Psoas muscle (tissue), 8 donors: ENCODE measurements around the gene TMEM184A. TPM values are rescaled to one million over a fixed set of nuclear protein-coding genes. Genes with fewer than 3 reads are reported as not detected.

Experiments
- ATAC-seq, 4 donors: fragments of 200-7000 bp; cut with Tn5 transposase; one replicate each; pipeline ENCODE4 v1.9.1; 2020; ENCODE audit warnings: moderate library complexity in 3 of 4, mild to moderate bottlenecking in 2 of 4
- DNase-seq, 2 donors: peaks; one replicate each; pipeline ENCODE4 v3.0.0-alpha.2; 2020
- H3K27ac ChIP-seq: fragments of 200-600 bp; one replicate; pipeline ENCODE4 v1.8.0; 2022
- H3K27me3 ChIP-seq, 3 donors: fragments of 200-600 bp in 1 of 3; one replicate each; pipeline versions ENCODE4 v1.6.1 to v1.8.0; 2013 to 2022; ENCODE audit warnings: low read length in 2 of 3, mild to moderate bottlenecking in 2 of 3, moderate library complexity in 1 of 3; ENCODE audit not compliant: insufficient read depth in 3 of 3
- H3K36me3 ChIP-seq, 2 donors: fragments of 200-600 bp in 1 of 2; one replicate each; pipeline versions ENCODE4 v1.6.1 to v1.8.0; 2013 to 2022; ENCODE audit warnings: low read depth in 1 of 2, mild to moderate bottlenecking in 1 of 2, moderate library complexity in 1 of 2; ENCODE audit not compliant: insufficient read depth in 1 of 2
- H3K4me1 ChIP-seq: fragments of 200-600 bp; one replicate; pipeline ENCODE4 v1.8.0; 2022
- H3K4me3 ChIP-seq: fragments of 200-600 bp; one replicate; pipeline ENCODE4 v1.8.0; 2022; ENCODE audit warnings: mild to moderate bottlenecking
- H3K9me3 ChIP-seq: fragments of 200-600 bp; one replicate; pipeline ENCODE4 v1.8.0; 2022
- CTCF ChIP-seq: fragments of 200-600 bp; IDR thresholded peaks from one replicate; pipeline ENCODE4 v1.8.0; 2022; ENCODE audit warnings: antibody characterized with exemption
- WGBS, 3 donors: extraction: QIAGEN DNeasy Blood & Tissue Kit; methylation state at CpG; one replicate each; pipeline versions ENCODE4 v1.1.6 to v1.1.7; 2013; 5-methylcytosine and 5-hydroxymethylcytosine counted together
- intact Hi-C, 2 donors: fragments of 100-400 bp; cut with DNase I; formaldehyde crosslinking; loops; one replicate each; pipeline versions ENCODE4 v1.11.0 to v1.14.2; 2022
- polyA plus RNA-seq, 3 donors: library from polyadenylated mRNA; stranded (reverse); fragments of 200-250 nt; gene quantifications; one replicate each; pipeline ENCODE4 v1.2.3, GENCODE V29; 2013
- total RNA-seq, 4 donors: library from RNA; stranded (reverse); fragmentation: NEBNext Ultra II Directional in 2 of 4; extraction: Animal tissue kit (Norgen Biotek cat#: 25700) in 2 of 4; gene quantifications; one replicate each; pipeline versions ENCODE4 v1.2.1 to v1.2.4, GENCODE V29; 2021 to 2023
- donor health status: healthy with polysubstance abuse.
- donor health status: DM: no; HTN: no; CAD: no; lungs with moderate emphysema.
- donor health status: Bipolar disorder and iron deficiency.
- donor health status: healthy.
- donor health status: DM: yes; HTN: yes; CAD: no.
- donor health status: DM: no; HTN: no; CAD: no.
- donor health status: DM: no; HTN: no; CAD: no.
- donor health status: DM: yes; HTN: yes; CAD: no.

TMEM184A gene
- total and polyA plus RNA-seq, 7 donors = 0.40 to 6.0 (median 2.8) TPM

- Histone ChIP-seq H3K27ac (no peak overlapping the region), H3K4me3 (no peak overlapping the region), H3K4me1 (peaks cover 30% of the 10 kb centered on the region), H3K27me3 (no peaks in the 10 kb centered on the region), H3K36me3 (peaks cover 0 to 59% of the 10 kb centered on the region in 2 donors), H3K9me3 (no peaks in the 10 kb centered on the region)
- WGBS, 3 donors = 80 to 88% (median 82%) methylated on average over 31 of the region's 31 CpGs
- intact Hi-C loops = no loop called here
- ATAC-seq (no peak), DNase-seq (peak in 1 of 2 donors; percentile 49)
- no peak for TF ChIP-seq CTCF
Measured at GRCh38 chr7:1540776-1541271, 15.2 kb downstream of the TMEM184A start.

GRCh38 chr7:1539882-1540775, 15.9 kb downstream of the TMEM184A start:
- 94% methylated on average over 70 to 73 of the region's 73 CpGs for WGBS, 3 donors
- intact Hi-C loops = no loop called here
- TF ChIP-seq CTCF = no peak
- peak in 1 of 2 donors; percentile 25 for DNase-seq
- no peak overlapping the region for H3K4me3 ChIP-seq
- no peaks in the 10 kb centered on the region for H3K9me3 ChIP-seq
- no peak for ATAC-seq
- H3K27ac ChIP-seq = peak overlapping the region; percentile 99
- peaks cover 37% of the 10 kb centered on the region for H3K4me1 ChIP-seq
- H3K36me3 ChIP-seq = peaks cover 0 to 60% of the 10 kb centered on the region in 2 donors
- H3K27me3 ChIP-seq = no peaks in the 10 kb centered on the region

- Histone ChIP-seq H3K27me3 (no peaks in the 10 kb centered on the region), H3K4me3 (no peak overlapping the region), H3K36me3 (peaks cover 0 to 60% of the 10 kb centered on the region in 2 donors), H3K4me1 (peaks cover 43% of the 10 kb centered on the region), H3K9me3 (no peaks in the 10 kb centered on the region), H3K27ac (peak overlapping the region; percentile 99)
- TF ChIP-seq CTCF = no peak
- DNase-seq (peak; percentile 51 to 69), ATAC-seq (peak in 1 of 4 donors; percentile 16)
- 74 to 80% (median 76%) methylated on average over 36 of the region's 36 CpGs for WGBS, 3 donors
- intact Hi-C loops = no loop called here
Measured at GRCh38 chr7:1539181-1539881, 16.7 kb downstream of the TMEM184A start.

GRCh38 chr7:1538544-1539180, 17.3 kb downstream of the TMEM184A start:
- DNase-seq (peak; percentile 32 to 62), ATAC-seq (no peak)
- TF ChIP-seq CTCF = no peak
- Histone ChIP-seq H3K36me3 (peaks cover 0 to 54% of the 10 kb centered on the region in 2 donors), H3K4me1 (peaks cover 50% of the 10 kb centered on the region), H3K27ac (peak overlapping the region; percentile 99), H3K27me3 (no peaks in the 10 kb centered on the region), H3K9me3 (no peaks in the 10 kb centered on the region), H3K4me3 (peak overlapping the region; percentile 70)
- intact Hi-C loops = no loop called here
- WGBS, 3 donors = 62 to 76% (median 74%) methylated on average over 25 of the region's 25 CpGs
